Left colon (tissue), 2 donors: Measurements from ENCODE around the gene MGLL. TPM values are rescaled to one million over a fixed set of nuclear protein-coding genes. Genes with fewer than 3 reads are reported as not detected.

Experiments used
- ATAC-seq: fragments of 200-7000 bp; cut with Tn5 transposase; one replicate; pipeline ENCODE4 v1.9.1; 2020; ENCODE audit warnings: mild to moderate bottlenecking, moderate library complexity
- DNase-seq, 2 donors: peaks; one replicate each; pipeline ENCODE4 v3.0.0-alpha.2; 2020
- intact Hi-C, 2 donors: fragments of 100-400 bp; cut with DNase I in 1 of 2; cut with micrococcal nuclease in 1 of 2; formaldehyde crosslinking; loops; one replicate each; pipeline versions ENCODE4 v1.11.2 to v1.14.0; 2022; cut with DNase I, micrococcal nuclease
- total RNA-seq, 2 donors: library from RNA; stranded (reverse); fragmentation: NEBNext Ultra II Directional; extraction: Animal tissue kit (Norgen Biotek cat#: 25700); gene quantifications; one replicate each; pipeline ENCODE4 v1.2.1, GENCODE V29; 2021
- donor health status: DM: no; HTN: no; CAD: no.
- donor health status: DM: yes; HTN: yes; CAD: no.

Gene MGLL
- total RNA-seq, 2 donors from 2014 or later, result 271 to 338 TPM

DNA sequence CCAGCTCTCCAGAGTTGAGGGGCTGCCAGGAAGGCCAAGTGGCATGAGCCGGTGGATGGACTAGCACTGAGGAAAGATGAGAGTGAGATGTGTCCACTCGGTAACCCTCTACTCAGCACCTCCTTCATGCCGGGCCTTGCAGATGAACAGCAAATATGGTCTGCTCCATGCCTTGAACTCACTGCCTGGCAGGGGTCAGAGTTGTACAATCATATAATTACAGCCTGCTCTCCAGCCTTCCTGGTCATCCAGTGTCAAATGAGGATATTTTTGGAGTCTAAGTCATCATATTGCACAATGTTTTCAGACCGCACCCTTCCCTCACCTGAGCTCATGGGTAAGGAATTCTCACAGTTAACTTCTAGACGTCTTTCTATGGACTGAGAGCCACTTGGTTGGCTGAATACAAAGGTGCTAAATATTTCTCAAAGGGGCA is 4.9 kb downstream of the MGLL start:
- DNase-seq (peak; percentile 45 to 73), ATAC-seq (peak; percentile 55)
- intact Hi-C loops, result no loop called here

DNA sequence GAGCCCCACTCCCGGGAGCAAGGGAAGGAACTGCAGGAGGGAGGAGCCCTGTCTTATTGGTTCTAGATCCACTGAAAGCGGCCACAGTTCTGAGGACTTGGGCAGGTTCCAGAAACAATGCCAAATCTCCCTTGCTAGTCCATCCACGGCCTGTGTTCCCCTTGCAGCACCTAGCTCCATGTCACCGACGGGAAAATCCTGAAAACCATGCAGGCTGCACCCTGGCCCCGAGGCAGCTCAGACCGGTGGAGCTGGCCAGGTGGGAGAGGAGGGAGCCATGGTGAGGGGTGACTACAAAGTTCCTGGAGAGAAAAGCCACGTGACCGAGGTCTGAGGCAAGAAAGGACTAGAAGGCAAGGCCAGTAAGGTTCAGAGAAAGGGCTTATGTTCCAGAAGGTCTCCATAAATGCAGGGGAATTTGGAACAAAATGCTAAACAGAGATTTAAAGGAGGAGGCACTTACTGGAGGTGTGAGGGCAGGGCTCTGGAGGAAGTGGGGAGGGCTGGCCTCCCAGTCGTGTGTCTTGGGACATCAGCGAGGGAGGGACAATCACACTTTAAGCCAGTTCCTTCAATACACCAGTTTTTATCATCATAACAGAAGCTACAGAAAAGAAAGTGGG is 5.4 kb downstream of the MGLL start:
- DNase-seq (peak; percentile 22 to 50), ATAC-seq (peak; percentile 7)
- intact Hi-C loops, result no loop called here

DNA sequence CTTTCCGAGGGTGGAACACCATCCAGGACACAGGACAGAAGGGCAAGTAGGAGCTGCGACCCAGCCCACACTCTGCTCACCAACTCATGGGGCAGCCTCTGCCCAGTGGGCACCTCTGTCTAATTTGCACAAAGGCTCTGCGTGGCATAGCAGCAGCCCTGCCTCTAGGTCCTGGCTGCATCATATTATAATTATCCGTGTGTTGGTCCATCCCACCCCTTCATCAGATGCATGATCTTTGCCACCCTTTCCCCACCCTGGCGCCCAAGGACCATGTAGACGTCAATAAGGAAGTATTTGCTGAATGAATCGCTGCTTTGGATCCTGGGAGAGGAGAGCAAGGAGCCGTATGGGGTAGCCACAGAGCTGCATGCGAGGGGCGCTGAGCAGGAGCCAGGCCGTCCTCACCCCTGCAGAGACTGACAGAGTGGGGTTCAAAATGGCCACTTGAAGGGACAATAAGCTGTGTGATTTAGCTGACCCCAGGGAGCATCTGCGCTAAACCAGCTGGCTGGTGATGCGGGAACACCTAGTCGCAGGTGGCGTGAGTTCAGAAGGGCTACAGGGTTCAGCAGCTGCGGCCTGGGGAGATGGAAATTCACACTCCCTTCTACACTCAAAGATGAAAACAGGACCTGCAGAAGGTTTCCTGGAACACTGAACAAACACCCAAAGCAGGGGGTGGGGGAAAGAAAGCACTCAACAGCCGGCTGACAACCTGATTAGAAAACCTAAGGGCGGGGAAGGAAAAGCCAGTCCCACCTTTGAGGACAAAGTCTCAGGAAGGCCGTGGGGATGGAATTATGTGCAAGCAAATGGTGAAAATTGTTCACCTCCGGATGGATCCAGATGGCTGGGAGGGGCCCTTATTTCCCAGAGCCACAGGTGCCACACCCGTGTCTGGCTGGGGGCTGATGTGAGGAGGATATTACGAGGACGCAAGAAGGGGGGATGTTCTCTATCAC is 6.4 kb downstream of the MGLL start:
- intact Hi-C loops, result no loop called here
- ATAC-seq (peak; percentile 73), DNase-seq (peak; percentile 86 to 90)

DNA sequence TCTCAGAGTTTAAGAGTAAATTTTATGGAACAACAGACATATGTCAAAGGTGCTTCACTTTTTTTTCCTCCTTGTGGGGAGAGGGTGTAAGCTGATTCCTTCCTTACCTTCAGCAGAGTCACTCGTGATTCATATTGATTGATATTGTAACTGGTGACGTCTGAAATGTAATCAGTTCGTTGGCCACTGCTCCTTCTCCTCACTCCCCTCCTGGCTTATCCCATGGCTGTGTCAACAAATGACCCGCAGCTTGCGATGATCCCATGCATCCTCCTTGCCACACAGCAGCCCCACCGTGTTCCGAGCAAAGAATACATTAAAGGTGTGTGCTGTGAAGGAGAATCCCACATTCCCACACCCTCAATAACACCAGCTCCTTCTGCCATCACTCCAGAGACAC is 7.3 kb downstream of the MGLL start:
- intact Hi-C loops, result no loop called here
- ATAC-seq (no peak), DNase-seq (no peak)

DNA sequence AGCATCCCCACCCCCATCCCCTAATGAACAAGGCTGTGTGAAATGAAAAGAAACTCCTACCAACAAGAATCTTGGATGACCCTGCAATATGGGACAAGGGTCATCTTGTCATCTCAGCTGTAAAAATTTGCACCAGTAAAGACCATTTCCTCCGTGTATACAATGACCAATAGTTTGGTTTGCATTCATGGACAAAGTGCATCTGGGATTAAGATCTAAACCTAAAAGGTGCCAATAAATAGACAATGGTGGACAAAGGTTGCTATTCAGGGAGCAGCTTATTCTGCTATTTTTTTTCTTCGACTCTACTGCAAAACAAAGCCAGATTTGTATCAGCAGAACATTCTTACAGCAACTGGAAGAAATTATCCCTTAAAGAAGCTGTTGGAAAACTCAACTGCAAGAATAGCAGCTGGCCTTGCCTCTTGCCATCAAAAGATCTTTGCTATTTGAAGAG is 8.0 kb downstream of the MGLL start:
- DNase-seq (no peak), ATAC-seq (peak; percentile 31)
- intact Hi-C loops, result no loop called here

DNA sequence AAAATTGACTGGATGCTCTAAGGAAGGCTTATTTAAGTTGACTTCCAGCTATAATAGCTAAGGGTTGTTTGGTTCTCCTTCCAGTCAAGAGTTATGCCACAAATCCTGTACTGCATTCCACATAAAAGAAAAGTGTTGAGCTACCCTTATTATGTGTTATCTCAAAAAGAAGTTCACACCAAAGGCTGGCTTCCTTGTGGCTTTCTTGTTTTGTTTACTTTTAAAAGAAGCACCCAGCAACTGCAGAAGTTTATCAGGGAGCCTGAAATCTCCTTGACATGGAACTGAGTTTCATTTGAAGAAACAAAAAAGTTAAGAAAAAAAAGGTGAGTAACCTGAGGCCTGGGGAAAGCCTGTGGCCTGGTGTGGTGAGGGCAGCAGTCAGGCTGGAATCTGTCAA is 10.2 kb downstream of the MGLL start:
- ATAC-seq, result no peak
- intact Hi-C loops, result no loop called here
- DNase-seq, result no peak

DNA sequence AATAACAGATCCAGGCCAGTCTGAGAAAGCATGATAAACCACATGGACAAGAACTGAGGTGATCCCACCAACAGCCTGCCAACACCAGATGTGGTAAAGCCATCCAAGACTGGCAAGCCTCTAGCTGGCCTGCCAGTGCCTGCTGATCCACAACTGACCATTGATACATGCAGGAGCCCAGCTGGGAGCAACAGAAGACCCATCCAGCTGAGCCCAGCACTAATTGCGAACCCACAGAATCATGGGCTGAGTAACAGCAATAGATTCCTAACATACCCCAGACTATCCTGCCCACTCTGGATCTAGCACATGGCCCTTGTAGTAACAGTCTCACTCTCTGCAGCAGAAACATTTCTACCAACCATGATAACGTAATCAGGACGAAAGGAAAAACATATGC is 10.6 kb downstream of the MGLL start:
- ATAC-seq, result no peak
- intact Hi-C loops, result no loop called here
- DNase-seq, result no peak

DNA sequence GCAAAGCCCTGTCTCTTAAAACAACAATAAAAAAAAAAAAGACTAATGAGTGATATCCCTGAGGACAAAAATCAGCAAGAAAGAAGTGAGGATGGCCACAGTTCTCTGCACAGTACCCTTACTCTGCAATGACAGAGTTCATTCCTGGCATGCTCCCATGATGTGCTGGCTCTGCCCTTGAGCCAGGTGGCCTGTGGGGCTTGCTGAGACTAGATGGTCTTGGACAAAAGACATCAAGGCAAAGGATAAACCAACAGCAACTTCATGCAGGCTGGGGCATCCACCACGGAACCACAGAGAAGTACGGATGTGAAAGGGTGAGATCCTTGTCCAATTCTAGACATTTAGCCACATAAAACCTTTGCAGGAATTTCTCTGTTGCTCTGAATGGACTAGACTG is 12.7 kb downstream of the MGLL start:
- ATAC-seq (no peak), DNase-seq (no peak)
- intact Hi-C loops, result no loop called here

DNA sequence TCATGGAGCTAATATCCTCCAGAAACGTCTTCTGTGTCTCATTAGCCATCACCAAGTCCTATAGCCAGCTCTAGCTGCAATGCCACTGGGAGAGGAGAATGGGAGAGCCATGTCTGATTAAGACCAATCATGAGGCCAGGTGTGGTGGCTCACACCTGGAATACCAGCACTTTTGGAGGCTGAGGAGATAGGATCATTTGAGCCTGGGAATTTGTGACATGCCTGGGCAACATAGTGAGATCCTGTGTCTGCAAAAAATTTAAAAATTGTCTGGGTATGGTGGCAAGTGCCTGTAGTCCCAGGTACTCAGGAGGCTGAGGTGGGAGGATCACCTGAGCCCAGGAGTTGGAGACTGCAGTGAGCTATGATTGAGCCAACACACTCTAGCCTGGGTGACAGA is 13.1 kb downstream of the MGLL start:
- ATAC-seq (no peak), DNase-seq (no peak)

DNA sequence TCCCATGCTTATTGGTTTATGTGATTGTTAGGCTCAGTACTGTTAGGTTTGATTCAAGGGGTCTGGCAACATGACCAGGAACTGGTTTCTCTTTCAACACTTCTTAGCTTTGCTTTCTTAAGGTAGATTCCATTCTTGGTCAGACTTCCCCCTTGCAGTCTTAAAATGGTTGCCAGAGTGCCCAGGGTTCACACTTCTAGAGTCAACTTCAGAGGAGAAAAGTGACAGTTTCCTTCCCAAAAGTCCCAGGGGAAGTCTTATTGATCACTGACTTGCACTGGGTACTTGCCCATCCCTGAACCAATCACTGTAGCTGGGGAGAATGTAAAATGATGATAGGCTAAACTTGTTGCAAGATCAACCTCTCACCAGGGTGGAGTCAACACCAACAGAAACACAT is 14.1 kb downstream of the MGLL start:
- no peak for ATAC-seq
- no peak for DNase-seq
- intact Hi-C loops, result no loop called here

More for the DNA sequence above, 13.1 kb downstream of the MGLL start:
- intact Hi-C loops, result no loop called here

DNA sequence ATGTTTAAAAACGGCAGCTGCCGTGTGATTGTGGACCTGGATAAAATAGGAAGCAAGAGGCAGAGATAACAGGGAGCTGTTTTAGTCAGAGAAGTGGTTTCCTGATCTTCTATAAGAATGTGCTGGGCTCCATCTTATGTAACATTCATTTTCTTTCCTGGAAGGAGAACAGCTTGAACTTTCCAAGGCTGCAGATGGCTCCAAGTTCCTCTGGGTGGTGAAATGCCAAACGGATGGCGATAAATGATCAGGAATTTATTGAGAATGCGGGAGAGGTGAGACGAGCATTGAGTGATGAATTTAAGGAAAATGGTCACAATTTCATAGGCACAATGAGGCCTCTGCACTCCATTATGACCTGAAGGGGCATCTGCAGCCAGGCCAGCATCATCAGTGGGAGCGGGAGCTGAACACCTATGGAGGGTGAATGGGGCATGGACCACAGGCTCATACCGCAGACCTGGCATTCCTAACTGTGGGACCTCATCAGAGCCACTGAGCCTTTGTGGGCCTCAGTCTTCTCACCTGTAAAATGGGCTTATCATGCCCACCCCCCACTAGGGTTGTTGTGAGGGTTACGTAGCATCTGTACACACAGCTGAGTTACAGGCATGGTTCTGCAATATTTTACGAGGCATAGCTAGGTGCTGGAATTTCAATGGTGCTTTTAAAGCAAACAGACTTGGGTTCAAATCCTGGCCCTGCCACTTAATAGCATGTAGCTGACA is 17.1 kb downstream of the MGLL start:
- no peak for DNase-seq
- intact Hi-C loops, result no loop called here
- no peak for ATAC-seq

DNA sequence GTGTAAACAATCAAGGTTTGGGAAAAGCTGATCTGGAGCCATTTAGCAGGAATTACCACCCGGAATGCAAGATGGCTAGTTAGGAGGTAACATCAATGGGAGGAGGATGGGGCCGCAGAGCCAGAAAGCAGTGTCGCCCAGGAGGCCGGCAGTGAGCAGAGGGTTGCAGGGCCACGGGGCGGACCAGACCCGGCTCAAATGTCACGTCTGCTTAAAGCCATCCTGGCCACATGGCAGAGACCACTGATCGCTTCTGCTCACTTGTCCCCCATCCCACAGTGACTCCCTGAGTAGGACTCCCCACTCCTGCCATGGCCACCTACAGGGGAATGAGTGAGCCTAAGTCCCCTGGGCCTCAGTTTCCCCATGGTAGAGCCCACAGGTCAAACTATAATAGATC is 18.2 kb downstream of the MGLL start:
- no peak for ATAC-seq
- no peak for DNase-seq
- intact Hi-C loops, result no loop called here

DNA sequence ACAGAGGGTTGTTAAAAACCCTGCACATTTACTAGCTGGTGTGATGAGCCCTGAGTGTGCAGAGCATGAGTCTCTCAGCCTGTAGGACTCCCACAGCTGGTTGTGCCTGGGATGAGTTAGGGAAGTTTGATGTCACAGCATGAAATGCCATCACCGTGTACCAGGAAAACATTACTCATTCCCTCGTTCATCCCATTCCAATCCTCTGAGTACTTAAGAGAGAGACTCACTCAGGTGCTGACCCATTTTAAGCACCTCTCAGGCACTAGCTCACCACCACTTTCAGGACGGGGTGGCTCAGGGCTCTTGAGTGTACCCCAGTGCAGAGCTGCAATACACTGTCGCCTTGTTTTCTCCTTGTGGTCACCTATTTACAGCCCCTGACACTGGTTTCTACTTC is 18.7 kb downstream of the MGLL start:
- DNase-seq, result no peak
- peak; percentile 35 for ATAC-seq
- intact Hi-C loops, result no loop called here

DNA sequence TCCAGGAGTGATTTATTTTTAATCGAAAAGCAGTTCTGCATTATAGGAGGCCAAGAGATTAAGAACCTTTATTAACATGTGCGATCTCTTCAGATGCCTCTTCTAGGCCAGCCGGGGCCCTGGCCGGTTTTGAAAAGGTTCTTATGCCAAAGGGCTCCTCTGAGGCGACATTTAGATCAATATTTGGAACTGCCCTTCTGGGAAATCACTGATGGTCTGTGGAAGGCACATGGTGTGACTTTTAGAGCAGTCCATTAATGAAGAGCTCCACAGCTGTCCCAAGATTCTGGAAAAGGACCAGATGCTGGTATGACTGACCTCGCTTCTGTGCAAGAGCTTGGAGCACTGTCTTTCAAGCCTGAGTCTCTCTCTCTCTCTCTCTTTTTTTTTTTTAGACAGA is 19.7 kb downstream of the MGLL start:
- DNase-seq, result no peak

DNA sequence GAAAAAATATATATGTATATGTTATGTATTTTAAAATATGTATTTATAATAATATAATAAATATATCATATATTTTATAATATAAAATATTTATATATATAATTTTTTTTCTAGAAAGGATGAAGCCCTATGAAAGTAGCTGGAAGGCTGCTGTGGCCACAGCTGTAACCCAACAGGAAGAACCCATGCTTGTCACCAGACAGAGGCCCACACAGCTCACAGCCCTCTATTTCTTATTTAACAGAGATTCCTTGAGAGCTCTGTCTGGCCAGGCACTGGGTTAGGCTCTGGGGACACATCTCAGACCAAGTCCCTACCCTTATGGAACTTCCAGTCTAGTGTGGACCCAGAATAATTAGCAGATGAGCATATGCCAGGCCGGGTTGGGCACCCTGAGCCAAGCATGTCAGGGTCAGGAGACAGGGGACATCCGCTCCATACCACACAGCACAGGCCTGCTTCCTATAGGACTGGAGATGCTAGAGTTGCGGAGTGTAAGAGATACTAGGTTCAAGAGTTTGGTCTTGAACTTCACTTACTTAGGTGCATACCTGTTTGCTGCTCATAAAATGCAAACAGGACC is 20.5 kb downstream of the MGLL start:
- ATAC-seq (no peak), DNase-seq (no peak)
- intact Hi-C loops, result no loop called here

More for the DNA sequence above, 19.7 kb downstream of the MGLL start:
- intact Hi-C loops, result no loop called here
- no peak for ATAC-seq

DNA sequence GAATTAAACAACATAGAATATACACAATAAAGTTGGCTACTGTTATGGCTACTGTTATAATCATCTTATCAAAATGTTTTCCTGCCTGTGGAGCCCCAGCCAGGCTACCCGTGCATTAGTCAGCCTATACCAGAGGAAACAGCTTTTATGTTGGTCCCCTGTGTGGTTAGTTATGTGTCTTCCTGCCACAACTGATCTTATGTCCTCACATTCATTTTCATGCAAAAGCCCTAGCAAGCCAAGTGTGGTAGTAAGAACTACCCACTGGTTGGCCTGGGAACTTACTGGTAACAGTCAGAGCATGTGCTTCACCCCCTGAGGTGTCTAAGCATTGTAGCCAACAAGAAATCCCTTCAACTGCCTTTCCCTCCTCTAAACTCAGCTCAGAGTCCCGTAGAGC is 21.8 kb downstream of the MGLL start:
- DNase-seq (no peak), ATAC-seq (peak; percentile 8)
- intact Hi-C loops, result no loop called here

DNA sequence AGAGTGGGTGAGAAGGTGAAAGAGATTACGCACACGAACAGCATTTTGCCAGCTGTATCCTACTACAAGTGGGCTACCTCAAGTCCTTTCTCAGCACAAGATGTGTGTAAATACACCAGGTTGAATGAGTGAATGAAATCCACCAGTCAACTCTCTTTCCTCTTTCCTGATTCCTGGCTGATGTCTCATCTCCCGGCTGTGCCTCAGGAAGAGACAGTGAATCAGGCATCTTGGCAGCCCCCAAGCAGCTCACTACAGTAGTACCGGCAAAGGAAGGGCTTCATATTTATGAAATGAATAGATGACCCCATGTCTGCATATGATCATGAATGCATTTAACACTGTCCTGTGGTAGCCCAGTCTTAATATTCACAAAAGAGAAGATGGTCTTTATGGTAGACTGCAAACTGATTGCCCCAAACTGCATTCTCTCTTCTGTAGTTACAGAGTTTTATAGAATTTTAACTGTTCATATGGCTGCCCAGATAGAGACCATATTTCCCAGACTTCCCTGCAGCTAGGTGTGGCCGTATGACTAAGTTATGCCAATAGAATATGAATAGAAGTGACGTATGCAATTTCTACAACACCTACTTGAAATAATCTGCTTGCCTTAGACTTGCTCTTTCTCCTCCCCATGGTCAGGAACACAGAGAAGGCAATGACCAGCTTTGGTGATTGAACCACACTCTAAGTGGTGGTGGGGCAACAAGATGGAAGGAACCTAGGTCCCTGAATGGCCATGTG is 22.7 kb downstream of the MGLL start:
- DNase-seq, result no peak
- intact Hi-C loops, result no loop called here
- peak; percentile 63 for ATAC-seq

DNA sequence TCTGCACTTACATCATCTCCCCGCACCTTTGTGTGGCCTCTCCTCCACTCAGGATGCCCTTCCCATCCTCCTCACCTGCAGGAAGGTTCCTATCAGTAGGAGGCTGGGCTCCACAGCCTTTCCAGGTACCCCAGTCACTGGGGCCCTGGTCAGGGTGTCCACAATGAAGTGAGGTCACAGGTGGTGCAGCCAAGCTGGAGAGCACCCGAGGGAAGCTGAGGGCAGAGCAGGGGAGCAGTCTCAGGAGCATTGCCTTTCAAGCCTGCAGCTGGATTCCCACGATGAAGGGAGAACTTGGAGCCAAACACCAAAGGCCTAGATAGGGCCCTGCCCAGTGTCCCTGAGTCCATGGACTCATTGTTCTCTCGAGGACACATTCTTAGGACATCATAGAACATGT is 23.6 kb downstream of the MGLL start:
- intact Hi-C loops, result no loop called here
- ATAC-seq (no peak), DNase-seq (no peak)

DNA sequence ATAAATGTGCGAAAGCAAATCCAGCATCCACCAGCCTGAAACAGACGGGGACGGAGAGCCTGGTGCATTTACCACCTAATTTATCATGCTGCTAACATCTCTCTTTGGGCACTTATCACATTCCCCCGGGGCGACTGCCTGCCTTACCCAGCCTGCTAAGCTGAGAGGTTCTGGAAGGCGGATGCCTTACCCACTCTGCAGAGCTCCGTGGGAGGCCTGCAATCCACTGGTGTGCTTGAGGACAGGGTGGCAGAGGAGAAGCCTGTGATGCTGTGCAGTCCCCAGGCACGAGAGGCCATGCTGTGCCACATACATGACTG is 25.5 kb downstream of the MGLL start:
- ATAC-seq (no peak), DNase-seq (no peak)
- intact Hi-C loops, result no loop called here
